Measurements from ENCODE around the gene ATF7.

Gene ATF7

DNA sequence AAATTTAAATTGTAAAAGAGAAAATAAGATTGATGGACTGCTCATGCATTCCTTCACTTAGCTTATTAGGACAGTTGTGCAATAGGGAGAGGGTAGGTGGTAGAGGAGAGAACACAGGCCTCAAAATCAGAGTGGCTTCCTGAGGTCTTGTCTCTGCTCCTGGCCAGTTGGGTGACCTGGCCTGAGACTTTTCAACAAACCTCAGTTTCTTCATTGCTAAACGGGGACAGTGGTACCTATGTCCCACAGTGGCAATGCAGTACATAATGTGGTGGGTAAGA, 129.5 kb downstream of the ATF7 start:
- Histone ChIP-seq H3K9me2 (ENCODE audit: low read depth, low read length) (no peaks in the 10 kb centered on the region), H3K36me3 (ENCODE audit: insufficient read depth, low read length) (no peaks in the 10 kb centered on the region), H3K4me3 (ENCODE audit: low read depth, low read length, poor library complexity, severe bottlenecking) (no peak overlapping the region), H2AFZ (ENCODE audit: low read length) (no peak overlapping the region), H3K9ac (ENCODE audit: low read length) (no peak overlapping the region), H3K4me1 (ENCODE audit: insufficient read depth, low read length, severe bottlenecking) (peaks cover 37% of the 10 kb centered on the region), H4K20me1 (ENCODE audit: insufficient read depth, low read length) (no peaks in the 10 kb centered on the region), H3F3A (ENCODE audit: insufficient read depth, low read length) (no peaks in the 10 kb centered on the region; the same call in 1 of the 2 replicates), H3K27ac (ENCODE audit: low read depth, low read length, poor library complexity, severe bottlenecking) (no peak overlapping the region), H3K9me3 (ENCODE audit: low read length) (no peaks in the 10 kb centered on the region), H3K27me3 (ENCODE audit: insufficient read depth, low read length) (no peaks in the 10 kb centered on the region), H3K79me2 (ENCODE audit: insufficient read depth, low read length) (peaks cover 1% of the 10 kb centered on the region; the same call in 1 of the 2 replicates), H3K4me2 (ENCODE audit: low read length) (no peak overlapping the region)
- TF ChIP-seq, protein P1, sequence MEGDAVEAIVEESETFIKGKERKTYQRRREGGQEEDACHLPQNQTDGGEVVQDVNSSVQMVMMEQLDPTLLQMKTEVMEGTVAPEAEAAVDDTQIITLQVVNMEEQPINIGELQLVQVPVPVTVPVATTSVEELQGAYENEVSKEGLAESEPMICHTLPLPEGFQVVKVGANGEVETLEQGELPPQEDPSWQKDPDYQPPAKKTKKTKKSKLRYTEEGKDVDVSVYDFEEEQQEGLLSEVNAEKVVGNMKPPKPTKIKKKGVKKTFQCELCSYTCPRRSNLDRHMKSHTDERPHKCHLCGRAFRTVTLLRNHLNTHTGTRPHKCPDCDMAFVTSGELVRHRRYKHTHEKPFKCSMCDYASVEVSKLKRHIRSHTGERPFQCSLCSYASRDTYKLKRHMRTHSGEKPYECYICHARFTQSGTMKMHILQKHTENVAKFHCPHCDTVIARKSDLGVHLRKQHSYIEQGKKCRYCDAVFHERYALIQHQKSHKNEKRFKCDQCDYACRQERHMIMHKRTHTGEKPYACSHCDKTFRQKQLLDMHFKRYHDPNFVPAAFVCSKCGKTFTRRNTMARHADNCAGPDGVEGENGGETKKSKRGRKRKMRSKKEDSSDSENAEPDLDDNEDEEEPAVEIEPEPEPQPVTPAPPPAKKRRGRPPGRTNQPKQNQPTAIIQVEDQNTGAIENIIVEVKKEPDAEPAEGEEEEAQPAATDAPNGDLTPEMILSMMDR (IDR thresholded peaks at IDR 0.05; ENCODE audit: low read length): no peak
- no peak for TF ChIP-seq EZH2 (IDR thresholded peaks at IDR 0.05; ENCODE audit: borderline replicate concordance, low read length)

DNA sequence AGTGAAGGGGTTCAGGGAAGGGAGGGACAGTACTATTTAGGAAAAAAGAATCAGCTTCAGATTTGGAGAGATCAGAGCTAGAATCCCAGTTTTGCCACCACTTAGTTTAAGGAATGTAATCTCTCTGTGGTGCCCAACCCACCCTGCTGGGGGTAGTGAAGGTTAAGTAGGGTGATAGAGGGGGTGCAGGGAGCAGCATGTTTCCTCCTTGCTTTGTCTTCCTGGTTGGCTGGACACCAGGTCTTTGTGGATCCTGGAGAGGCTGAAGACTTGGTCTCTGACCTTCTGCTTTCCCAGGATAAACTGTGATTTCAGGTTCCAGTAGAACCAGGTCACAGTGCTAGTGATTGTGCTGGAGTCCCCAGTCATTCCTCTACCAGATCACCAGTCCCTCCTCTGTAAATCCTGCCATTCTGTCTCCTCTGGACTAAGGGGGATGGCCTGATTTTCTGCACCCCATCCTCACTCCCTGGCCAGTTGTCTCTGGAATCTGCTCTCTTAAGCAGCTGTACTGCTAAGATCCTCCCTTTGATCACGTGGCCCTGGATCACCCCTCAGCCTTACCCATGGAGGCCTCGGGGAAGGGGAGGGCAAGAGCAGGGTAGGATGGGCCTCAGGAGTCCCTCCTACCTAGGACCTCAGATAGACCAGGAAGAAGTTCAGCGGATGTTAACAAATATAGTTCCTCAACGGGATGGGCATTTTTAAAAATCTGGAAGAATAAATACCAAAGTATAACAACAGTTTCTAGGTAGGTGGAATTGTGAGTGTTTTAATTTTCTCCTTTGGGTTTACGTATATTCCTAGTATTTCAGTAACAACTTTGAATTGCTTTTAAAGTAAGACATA, 130.1 kb downstream of the ATF7 start:
- no peaks in the 10 kb centered on the region for H3K27me3 ChIP-seq (ENCODE audit: insufficient read depth, low read length)
- no peaks in the 10 kb centered on the region for H4K20me1 ChIP-seq (ENCODE audit: insufficient read depth, low read length)
- no peaks in the 10 kb centered on the region; the same call in 1 of the 2 replicates for H3F3A ChIP-seq (ENCODE audit: insufficient read depth, low read length)
- H3K79me2 ChIP-seq (ENCODE audit: insufficient read depth, low read length): no peaks in the 10 kb centered on the region
- TF ChIP-seq, protein P1 (IDR thresholded peaks at IDR 0.05; ENCODE audit: low read length): no peak
- no peak for TF ChIP-seq EZH2 (IDR thresholded peaks at IDR 0.05; ENCODE audit: borderline replicate concordance, low read length)
- no peaks in the 10 kb centered on the region for H3K9me2 ChIP-seq (ENCODE audit: low read depth, low read length)
- no peak overlapping the region for H3K9ac ChIP-seq (ENCODE audit: low read length)
- H3K36me3 ChIP-seq (ENCODE audit: insufficient read depth, low read length): no peaks in the 10 kb centered on the region
- H3K4me3 ChIP-seq (ENCODE audit: low read depth, low read length, poor library complexity, severe bottlenecking): no peak overlapping the region
- no peak overlapping the region for H2AFZ ChIP-seq (ENCODE audit: low read length)
- no peaks in the 10 kb centered on the region for H3K9me3 ChIP-seq (ENCODE audit: low read length)
- H3K27ac ChIP-seq (ENCODE audit: low read depth, low read length, poor library complexity, severe bottlenecking): no peak overlapping the region
- H3K4me2 ChIP-seq (ENCODE audit: low read length): no peak overlapping the region
- H3K4me1 ChIP-seq (ENCODE audit: insufficient read depth, low read length, severe bottlenecking): peaks cover 34% of the 10 kb centered on the region

DNA sequence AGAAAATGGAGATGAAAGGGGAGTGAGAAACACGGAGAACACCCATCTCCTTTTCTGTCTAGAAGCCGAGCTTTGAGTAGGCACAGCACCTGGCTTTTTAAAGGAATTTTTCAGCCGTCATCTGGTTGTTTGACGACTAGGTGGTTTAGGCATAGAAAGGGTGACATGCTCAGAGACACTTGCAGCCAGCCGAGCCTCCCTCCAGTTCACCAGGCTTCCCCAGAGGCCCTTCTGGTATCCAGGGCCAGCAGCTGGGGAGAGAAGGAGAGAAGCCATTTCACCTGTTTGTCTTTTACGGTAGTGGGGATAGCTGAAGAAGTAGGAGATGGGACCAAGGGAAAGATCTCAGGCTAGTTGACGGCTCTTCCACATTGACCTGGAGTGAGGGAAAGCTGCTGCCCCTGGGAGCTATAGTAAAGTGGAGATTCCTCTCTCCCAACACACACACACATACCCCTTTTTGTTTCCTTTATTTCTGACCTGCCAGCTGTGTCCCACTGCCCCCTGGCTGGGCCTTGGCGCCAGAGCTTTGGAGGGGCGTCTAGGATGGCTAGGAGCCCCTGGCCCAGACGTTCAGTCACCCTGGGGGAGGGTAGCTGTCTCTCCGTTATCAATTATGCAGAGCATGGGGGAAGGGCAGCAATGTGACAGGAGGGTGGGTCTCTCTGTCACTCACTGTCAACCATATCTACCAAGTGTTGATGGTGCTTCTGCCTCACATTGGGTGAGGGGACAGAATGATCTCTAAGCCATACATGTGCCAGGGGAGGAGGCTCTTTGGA, 132.4 kb downstream of the ATF7 start:
- Histone ChIP-seq H3F3A (ENCODE audit: insufficient read depth, low read length) (no peaks in the 10 kb centered on the region; the same call in 1 of the 2 replicates), H3K36me3 (ENCODE audit: insufficient read depth, low read length) (no peaks in the 10 kb centered on the region), H3K9me2 (ENCODE audit: low read depth, low read length) (no peaks in the 10 kb centered on the region), H4K20me1 (ENCODE audit: insufficient read depth, low read length) (no peaks in the 10 kb centered on the region), H3K79me2 (ENCODE audit: insufficient read depth, low read length) (no peaks in the 10 kb centered on the region), H3K9ac (ENCODE audit: low read length) (peak overlapping the region; percentile 72), H3K9me3 (ENCODE audit: low read length) (no peaks in the 10 kb centered on the region), H2AFZ (ENCODE audit: low read length) (peak overlapping the region; percentile 51; the same call in 1 of the 2 replicates), H3K27me3 (ENCODE audit: insufficient read depth, low read length) (no peaks in the 10 kb centered on the region; the same call in 1 of the 2 replicates), H3K27ac (ENCODE audit: low read depth, low read length, poor library complexity, severe bottlenecking) (no peak overlapping the region), H3K4me3 (ENCODE audit: low read depth, low read length, poor library complexity, severe bottlenecking) (peak overlapping the region; percentile 64), H3K4me1 (ENCODE audit: insufficient read depth, low read length, severe bottlenecking) (peaks cover 20% of the 10 kb centered on the region), H3K4me2 (ENCODE audit: low read length) (peak overlapping the region; percentile 90)
- TF ChIP-seq, protein P1 (IDR thresholded peaks at IDR 0.05; ENCODE audit: low read length): no peak
- TF ChIP-seq EZH2 (IDR thresholded peaks at IDR 0.05; ENCODE audit: borderline replicate concordance, low read length): no peak
